HepG2 (cell line): Measurements from ENCODE around the gene ACTN4. TPM values are rescaled to one million over a fixed set of nuclear protein-coding genes. Genes with fewer than 3 reads are reported as not detected.

ENCODE experiments used
- ATAC-seq: fragments of 200-7000 bp; cut with Tn5 transposase; 3 replicates; pipeline ENCODE4 v1.9.1; 2020; ENCODE audit warnings: mild to moderate bottlenecking, moderate library complexity
- BruUV-seq: library from RNA; stranded (reverse); fragments of 400-500 nt; replicated peaks from 2 replicates; lab custom pipeline; 2021; lab: Mats Ljungman, UMichigan
- CTCF ChIA-PET: fragments of 300-600 bp; formaldehyde crosslinking; extraction: SDS; loops from one replicate; lab custom pipeline; 2021; ENCODE audit warnings: low total read pairs, inconsistent platforms, low intra/inter-chr PET ratio; lab: Yijun Ruan, JAX
- POLR2A ChIA-PET: fragments of 350-600 bp; sonication (Branson Sonifier 250); formaldehyde crosslinking; loops from one replicate; lab custom pipeline; 2020; ENCODE audit warnings: antibody characterized with exemption, inconsistent platforms; lab: Yijun Ruan, JAX
- DNase-seq: peaks from one replicate; pipeline ENCODE4 v3.0.0-alpha.2; 2015; ENCODE audit warnings: low spot score
- FAIRE-seq: peaks from 3 replicates; lab custom pipeline; 2011; peaks lifted over from hg19 to GRCh38; lab: Jason Lieb, UNC
- H2AFZ ChIP-seq: one replicate; pipeline ENCODE4 v1.6.1; 2011; ENCODE audit warnings: low read length, inconsistent platforms
- H3K27ac ChIP-seq: fragments of 300-600 bp; 3 replicates; pipeline ENCODE4 v1.8.0; 2011; ENCODE audit warnings: mixed run types, mild to moderate bottlenecking, mixed read lengths, low read length, inconsistent platforms; ENCODE audit not compliant: insufficient read depth; ENCODE audit errors: extremely low read length
- H3K27me3 ChIP-seq, 2 experiments: fragments of 200-600 bp in 1 of 2; 2 replicates in 1 of 2; 3 replicates in 1 of 2; pipeline versions ENCODE4 v1.6.0 to v1.8.0; 2011; ENCODE audit warnings: low read length in 2 of 2, mild to moderate bottlenecking in 2 of 2, moderate library complexity in 2 of 2, inconsistent platforms in 1 of 2; ENCODE audit not compliant: insufficient read depth in 2 of 2, control insufficient read depth in 1 of 2
- H3K36me3 ChIP-seq, 2 experiments: fragments of 200-600 bp in 1 of 2; replicated peaks in 1 of 2; 2 replicates in 1 of 2; 3 replicates in 1 of 2; pipeline versions ENCODE4 v1.5.1 to v1.8.0; 2011; ENCODE audit warnings: low read length in 2 of 2, inconsistent platforms in 1 of 2; ENCODE audit not compliant: insufficient read depth in 2 of 2, control insufficient read depth in 1 of 2
- H3K4me1 ChIP-seq: 2 replicates; pipeline ENCODE4 v1.5.1; 2012; ENCODE audit warnings: low read length, inconsistent platforms; ENCODE audit not compliant: insufficient read depth
- H3K4me2 ChIP-seq: 2 replicates; pipeline ENCODE4 v1.6.0; 2011; ENCODE audit warnings: low read depth, low read length, inconsistent platforms
- H3K4me3 ChIP-seq, 3 experiments: fragments of 200-600 bp in 1 of 3; sonication (generic), shearing (Covaris generic) in 1 of 3; replicated peaks in 1 of 3; 2 replicates each; pipeline ENCODE4 v1.5.1; 2011 to 2016; ENCODE audit warnings: low read length in 3 of 3, inconsistent platforms in 2 of 3, low read depth in 2 of 3, mild to moderate bottlenecking in 2 of 3, control low read depth in 1 of 3, mixed read lengths in 1 of 3; ENCODE audit not compliant: insufficient read depth in 1 of 3
- H3K79me2 ChIP-seq: one replicate; pipeline ENCODE4 v1.6.1; 2011; ENCODE audit warnings: low read length, inconsistent platforms; ENCODE audit not compliant: insufficient read depth
- H3K9ac ChIP-seq: 2 replicates; pipeline ENCODE4 v1.6.0; 2011; ENCODE audit warnings: mild to moderate bottlenecking, low read depth, low read length, inconsistent platforms; ENCODE audit not compliant: insufficient read depth
- H3K9me3 ChIP-seq: 2 replicates; pipeline ENCODE4 v1.5.1; 2012; ENCODE audit warnings: mild to moderate bottlenecking, low read length
- H4K20me1 ChIP-seq: 2 replicates; pipeline ENCODE4 v1.6.0; 2011; ENCODE audit warnings: inconsistent platforms, mild to moderate bottlenecking, low read length, moderate library complexity; ENCODE audit not compliant: insufficient read depth
- CSRNP1 ChIP-seq: sonication (generic); formaldehyde crosslinking; IDR thresholded peaks from 2 replicates; pipeline ENCODE4 v1.8.1; 2023; ENCODE audit warnings: mild to moderate bottlenecking, missing genetic modification reagents
- RBFOX2 ChIP-seq: fragments of 200-400 bp; formaldehyde crosslinking; IDR thresholded peaks from 2 replicates; pipeline ENCODE4 v1.6.1; 2017; ENCODE audit warnings: low read depth, mild to moderate bottlenecking, low read length
- RFXANK ChIP-seq: IDR thresholded peaks from 2 replicates; pipeline ENCODE4 v1.6.1; 2016
- TEAD2 ChIP-seq: sonication (generic); formaldehyde crosslinking; IDR thresholded peaks from 2 replicates; pipeline ENCODE4 v1.9.0; 2021; ENCODE audit warnings: missing genetic modification reagents
- ZBTB33 ChIP-seq: sonication (generic); formaldehyde crosslinking; IDR thresholded peaks from 2 replicates; pipeline ENCODE4 v1.4.0; 2020; ENCODE audit warnings: missing genetic modification reagents
- ZNF777 ChIP-seq: sonication (generic); formaldehyde crosslinking; IDR thresholded peaks from 2 replicates; pipeline ENCODE4 v1.4.0; 2020; ENCODE audit warnings: missing genetic modification reagents
- ZNF841 ChIP-seq: sonication (generic); formaldehyde crosslinking; IDR thresholded peaks from 2 replicates; pipeline ENCODE4 v1.8.1; 2023; ENCODE audit warnings: missing genetic modification reagents, borderline replicate concordance
- WGBS: methylation state at CpG from one replicate; pipeline ENCODE4 v1.1.6; 2017; ENCODE audit warnings: low lambda C conversion rate; 5-methylcytosine and 5-hydroxymethylcytosine counted together
- in situ Hi-C: cut with HindIII; loops from 2 replicates; pipeline ENCODE4 v1.10.0; 2017; ENCODE audit warnings: low pct_unique_long_range_greater_than_20kb; ENCODE audit not compliant: extremely low pct_ligation_motif_present
- intact Hi-C: fragments of 100-400 bp; cut with micrococcal nuclease; formaldehyde crosslinking; loops from one replicate; pipeline ENCODE4 v1.10.0; 2022; ENCODE audit not compliant: unreplicated experiment
- polyA plus RNA-seq, 8 experiments: library from polyadenylated mRNA; depleted of rRNA in 3 of 8; stranded (reverse) in 7 of 8; unstranded in 1 of 8; fragments of >200 nt; fragmentation: Illumina TruSeq in 4 of 8; extraction: Trizol in 4 of 8; gene quantifications; 2 replicates each; pipeline versions ENCODE4 v1.2.1 to v1.2.3, GENCODE V29; 2011 to 2016; ENCODE audit warnings: low read depth in 4 of 8, missing spikeins in 1 of 8, mixed read lengths in 1 of 8; ENCODE audit not compliant: insufficient read depth in 1 of 8
- total RNA-seq, 5 experiments: library from RNA; depleted of rRNA; stranded (reverse); fragments of >200 nt; fragmentation: Illumina TruSeq; extraction: Trizol; gene quantifications; 2 replicates each; pipeline ENCODE4 v1.2.3, GENCODE V29; 2016; ENCODE audit warnings: low read depth in 1 of 5
- TF ChIP-seq, protein P1 (sequence below): IDR thresholded peaks from 2 replicates; pipeline ENCODE4 v1.6.1; 2012; ENCODE audit warnings: inconsistent platforms
- TF ChIP-seq, protein P2 (sequence below): sonication (generic); formaldehyde crosslinking; IDR thresholded peaks from 2 replicates; pipeline ENCODE4 v1.5.1; 2020; ENCODE audit warnings: mild to moderate bottlenecking, missing genetic modification reagents, moderate library complexity

The ACTN4 gene
- total and polyA plus RNA-seq, 2 of the 13 experiments (the other 11 are each of a cell fraction or from before 2014, with no cell fraction given) = 171 to 192 TPM

- ATAC-seq (peak; percentile 5), FAIRE-seq (no peak), DNase-seq (no peak)
- 77% methylated on average over 8 of the region's 18 CpGs for WGBS
- CTCF ChIA-PET = no interaction called here
- intact Hi-C loops (no loop called here), in situ Hi-C loops (loop anchor here (25.0 kb wide), 1 partner anchor 177 kb away; the partner anchor contains the start of gene CCER2)
- H3K36me3 ChIP-seq = peaks cover 3 to 10% of the 10 kb centered on the region in 2 experiments; a peak in 2 of 5 replicates
- peak; percentile 87 for TF ChIP-seq ZBTB33
- no peak for TF ChIP-seq TEAD2 (CRISPR knock-in tag)
- H3K9me3 ChIP-seq = no peaks in the 10 kb centered on the region
- no TSS peak for BruUV-seq
- no peak overlapping the region for H3K4me3 ChIP-seq
- H4K20me1 ChIP-seq = no peaks in the 10 kb centered on the region
- POLR2A ChIA-PET = interaction anchor here (0.8 to 2.0 kb wide), 8 partner anchors 24 to 116 kb away, joined by 3 to 10 read pairs (median 4); partner anchors contain the start of genes ECH1 and HNRNPL
- peak overlapping the region; percentile 33 for H3K27ac ChIP-seq
- H3K79me2 ChIP-seq = no peaks in the 10 kb centered on the region
- no peak overlapping the region for H3K9ac ChIP-seq
- H3K27me3 ChIP-seq = no peaks in the 10 kb centered on the region
- peaks cover 51% of the 10 kb centered on the region for H3K4me1 ChIP-seq
- H3K4me2 ChIP-seq = no peak overlapping the region
- H2AFZ ChIP-seq = no peak overlapping the region
Measured at GRCh38 chr19:38735257-38735686, 87.8 kb downstream of the ACTN4 start.

GRCh38 chr19:38736036-38736412, 88.6 kb downstream of the ACTN4 start:
- Histone ChIP-seq H3K36me3 (peaks cover 1 to 3% of the 10 kb centered on the region in 2 experiments; a peak in 1 of 5 replicates), H3K79me2 (no peaks in the 10 kb centered on the region), H3K27ac (peak overlapping the region; percentile 30), H3K4me1 (peaks cover 51% of the 10 kb centered on the region), H3K9me3 (no peaks in the 10 kb centered on the region), H3K9ac (peak overlapping the region; percentile 56; the same call in 1 of the 2 replicates), H3K4me3 (peak overlapping the region; percentile 34 to 63 (median 50); a peak in 4 of 6 replicates), H3K4me2 (peak overlapping the region; percentile 57; the same call in 1 of the 2 replicates), H4K20me1 (no peaks in the 10 kb centered on the region), H2AFZ (no peak overlapping the region), H3K27me3 (no peaks in the 10 kb centered on the region)
- no TSS peak for BruUV-seq
- intact Hi-C loops = no loop called here
- POLR2A ChIA-PET = no interaction called here
- FAIRE-seq = no peak
- WGBS = 60% methylated on average over 36 of the region's 42 CpGs
- no peak for DNase-seq
- CTCF ChIA-PET = no interaction called here
- peak; percentile 20 for ATAC-seq
- in situ Hi-C loops = loop anchor here (25.0 kb wide), 1 partner anchor 176 kb away; the partner anchor contains the start of gene CCER2
- no peak for TF ChIP-seq ZNF841 (CRISPR knock-in tag)
- 0 out of 2 replicates have a peak, but pooled peaks have one; percentile 23 for TF ChIP-seq CSRNP1 (CRISPR knock-in tag)
- TF ChIP-seq, protein P1, sequence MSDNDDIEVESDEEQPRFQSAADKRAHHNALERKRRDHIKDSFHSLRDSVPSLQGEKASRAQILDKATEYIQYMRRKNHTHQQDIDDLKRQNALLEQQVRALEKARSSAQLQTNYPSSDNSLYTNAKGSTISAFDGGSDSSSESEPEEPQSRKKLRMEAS = 0 out of 2 replicates have a peak, but pooled peaks have one; percentile 48
- peak; percentile 59 for TF ChIP-seq RBFOX2
- TF ChIP-seq ZNF777 (CRISPR knock-in tag) = peak; percentile 95
- TF ChIP-seq, protein P2, sequence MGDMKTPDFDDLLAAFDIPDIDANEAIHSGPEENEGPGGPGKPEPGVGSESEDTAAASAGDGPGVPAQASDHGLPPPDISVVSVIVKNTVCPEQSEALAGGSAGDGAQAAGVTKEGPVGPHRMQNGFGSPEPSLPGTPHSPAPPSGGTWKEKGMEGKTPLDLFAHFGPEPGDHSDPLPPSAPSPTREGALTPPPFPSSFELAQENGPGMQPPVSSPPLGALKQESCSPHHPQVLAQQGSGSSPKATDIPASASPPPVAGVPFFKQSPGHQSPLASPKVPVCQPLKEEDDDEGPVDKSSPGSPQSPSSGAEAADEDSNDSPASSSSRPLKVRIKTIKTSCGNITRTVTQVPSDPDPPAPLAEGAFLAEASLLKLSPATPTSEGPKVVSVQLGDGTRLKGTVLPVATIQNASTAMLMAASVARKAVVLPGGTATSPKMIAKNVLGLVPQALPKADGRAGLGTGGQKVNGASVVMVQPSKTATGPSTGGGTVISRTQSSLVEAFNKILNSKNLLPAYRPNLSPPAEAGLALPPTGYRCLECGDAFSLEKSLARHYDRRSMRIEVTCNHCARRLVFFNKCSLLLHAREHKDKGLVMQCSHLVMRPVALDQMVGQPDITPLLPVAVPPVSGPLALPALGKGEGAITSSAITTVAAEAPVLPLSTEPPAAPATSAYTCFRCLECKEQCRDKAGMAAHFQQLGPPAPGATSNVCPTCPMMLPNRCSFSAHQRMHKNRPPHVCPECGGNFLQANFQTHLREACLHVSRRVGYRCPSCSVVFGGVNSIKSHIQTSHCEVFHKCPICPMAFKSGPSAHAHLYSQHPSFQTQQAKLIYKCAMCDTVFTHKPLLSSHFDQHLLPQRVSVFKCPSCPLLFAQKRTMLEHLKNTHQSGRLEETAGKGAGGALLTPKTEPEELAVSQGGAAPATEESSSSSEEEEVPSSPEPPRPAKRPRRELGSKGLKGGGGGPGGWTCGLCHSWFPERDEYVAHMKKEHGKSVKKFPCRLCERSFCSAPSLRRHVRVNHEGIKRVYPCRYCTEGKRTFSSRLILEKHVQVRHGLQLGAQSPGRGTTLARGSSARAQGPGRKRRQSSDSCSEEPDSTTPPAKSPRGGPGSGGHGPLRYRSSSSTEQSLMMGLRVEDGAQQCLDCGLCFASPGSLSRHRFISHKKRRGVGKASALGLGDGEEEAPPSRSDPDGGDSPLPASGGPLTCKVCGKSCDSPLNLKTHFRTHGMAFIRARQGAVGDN (CRISPR knock-in tag) = peak; percentile 45; the same call in 1 of the 2 replicates
- no peak for TF ChIP-seq RFXANK (CRISPR knock-in tag)
